Stimulated activated CD4-positive, alpha-beta T cell treated with anti-CD3 and anti-CD28 coated beads, Interleukin-4, amount 100 ng/mL, for 1 hour (primary cell): ENCODE data around the gene ZNF579.

Experiments
- DNase-seq: peaks from one replicate; pipeline ENCODE4 v3.0.0-alpha.2; 2020

ZNF579 gene

DNA sequence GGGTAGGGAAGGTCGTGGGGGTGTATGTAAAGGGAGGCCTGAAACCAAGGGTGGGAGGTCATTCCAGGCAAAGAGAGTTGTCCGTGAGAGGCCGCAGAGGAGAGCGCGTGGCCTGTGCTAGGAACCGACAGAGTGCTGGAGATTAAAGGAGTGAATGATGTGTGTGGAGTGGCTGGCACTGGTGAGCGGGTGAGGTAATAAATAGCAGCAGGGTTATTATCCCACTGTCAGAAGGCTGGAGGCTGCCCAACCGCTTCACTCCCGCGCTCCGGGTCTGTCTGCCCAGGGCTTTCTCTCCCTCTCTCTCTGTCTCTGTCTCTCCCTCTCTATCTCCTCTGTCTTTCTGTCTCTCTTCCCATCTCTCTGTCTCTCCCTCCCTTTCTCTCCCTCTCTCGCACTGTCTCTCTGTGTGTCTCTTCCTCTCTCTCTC is 17.4 kb downstream of the ZNF579 start:
- DNase-seq = no peak

- DNase-seq = no peak
Measured at GRCh38 chr19:55559684-55560083, 21.0 kb downstream of the ZNF579 start.

GRCh38 chr19:55554741-55555152 is 25.9 kb downstream of the ZNF579 start:
- no peak for DNase-seq

DNA sequence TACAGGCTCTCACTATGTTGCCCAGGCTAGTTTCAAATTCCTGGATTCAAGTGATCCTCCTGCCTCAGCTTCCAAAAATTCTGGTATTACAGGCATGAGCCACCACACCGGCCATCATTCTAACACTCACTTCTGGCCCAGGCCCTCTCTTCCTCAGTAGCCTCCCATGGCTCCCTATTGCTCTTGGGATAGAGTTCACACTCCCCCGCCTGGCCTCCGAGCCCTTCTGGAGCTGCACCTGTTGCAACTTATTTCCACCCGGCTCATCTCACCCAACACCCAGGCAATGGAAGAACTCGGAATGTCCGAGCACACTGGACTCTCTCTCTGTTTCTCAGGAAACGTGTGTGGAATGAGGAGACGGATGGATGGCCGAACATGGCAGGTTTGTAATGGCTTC is 26.3 kb downstream of the ZNF579 start:
- no peak for DNase-seq

GRCh38 chr19:55553217-55554182 is 27.1 kb downstream of the ZNF579 start:
- DNase-seq = no peak

- DNase-seq = no peak
Measured at GRCh38 chr19:55552620-55553019, 28.0 kb downstream of the ZNF579 start.

- DNase-seq = no peak
Measured at GRCh38 chr19:55552206-55552605, 28.4 kb downstream of the ZNF579 start.

GRCh38 chr19:55550321-55550650 is 30.4 kb downstream of the ZNF579 start:
- DNase-seq = no peak

DNA sequence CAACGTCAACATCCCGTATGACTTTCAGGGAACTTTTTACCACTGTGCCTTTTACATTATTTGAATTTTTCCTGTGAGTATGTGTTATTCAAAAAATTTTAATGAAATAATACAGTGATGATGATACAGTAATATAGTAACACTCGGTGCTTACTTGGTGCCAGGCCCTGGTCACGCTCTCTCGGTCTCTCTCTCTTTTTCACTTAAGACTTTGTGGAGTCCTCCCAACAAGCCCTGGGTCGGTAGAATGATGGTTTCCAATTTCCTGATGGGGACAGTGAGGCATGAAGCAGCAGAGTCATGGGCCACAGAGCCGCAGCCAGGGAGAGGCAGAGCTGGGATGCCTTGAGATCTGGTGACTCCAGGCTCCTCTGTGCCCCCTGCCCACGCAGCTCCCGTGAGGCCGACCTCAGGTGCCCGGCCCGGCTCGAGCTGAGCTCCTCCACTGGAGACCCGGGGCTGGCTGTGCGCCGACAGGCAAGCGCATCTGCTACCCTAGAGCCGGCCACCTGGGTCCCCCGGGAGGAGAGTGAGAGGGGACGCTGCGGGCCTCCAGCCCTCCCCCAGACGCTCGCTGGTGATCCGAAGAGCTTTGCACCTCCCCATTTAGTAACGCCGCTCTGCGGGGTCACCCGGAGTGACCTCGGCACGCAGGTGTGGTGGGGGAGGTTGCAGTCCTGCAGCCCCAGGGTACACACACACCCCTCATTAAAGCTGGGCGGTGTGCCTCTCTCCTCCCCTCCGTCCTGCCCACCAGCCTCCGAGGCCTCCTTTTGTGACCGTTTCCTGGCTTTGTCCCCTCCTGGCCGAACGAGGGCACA is 30.9 kb downstream of the ZNF579 start:
- no peak for DNase-seq

DNA sequence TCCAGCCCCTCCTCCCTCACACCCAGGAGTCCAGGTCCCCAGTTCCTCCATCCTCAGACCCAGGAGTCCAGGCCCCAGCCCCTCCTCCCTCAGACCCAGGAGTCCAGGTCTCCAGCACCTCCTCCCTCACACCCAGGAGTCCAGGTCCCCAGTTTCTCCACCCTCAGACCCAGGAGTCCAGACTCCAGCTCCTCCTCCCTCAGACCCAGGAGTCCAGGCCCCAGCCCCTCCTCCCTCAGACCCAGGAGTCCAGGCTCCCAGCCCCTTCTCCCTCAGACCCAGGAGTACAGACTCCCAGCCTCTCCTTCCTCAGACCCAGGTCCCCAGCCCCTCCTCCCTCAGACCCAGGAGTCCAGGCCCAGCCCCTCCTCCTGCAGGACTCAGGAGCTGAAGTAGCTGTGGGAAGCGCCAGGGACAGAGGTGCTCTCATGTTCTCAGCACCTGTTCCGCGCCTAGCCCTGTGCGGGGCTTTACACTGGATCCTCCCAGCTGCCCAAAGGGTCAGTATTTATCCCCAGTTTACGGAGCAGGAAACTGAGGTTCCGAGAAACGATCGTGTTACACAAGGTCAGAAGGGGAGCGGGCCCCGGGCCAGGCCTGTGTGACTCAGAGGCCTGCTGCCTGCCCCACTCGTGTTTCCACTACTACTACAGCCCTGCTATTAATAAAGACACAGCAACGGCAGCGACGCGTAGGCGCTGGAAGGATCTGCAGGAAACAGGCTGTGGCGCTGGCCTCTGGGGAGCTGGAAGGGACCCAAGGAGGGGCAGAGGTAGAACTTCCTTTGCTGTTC is 33.6 kb downstream of the ZNF579 start:
- DNase-seq = no peak

- DNase-seq = no peak
Measured at GRCh38 chr19:55546011-55546410, 34.6 kb downstream of the ZNF579 start.

DNA sequence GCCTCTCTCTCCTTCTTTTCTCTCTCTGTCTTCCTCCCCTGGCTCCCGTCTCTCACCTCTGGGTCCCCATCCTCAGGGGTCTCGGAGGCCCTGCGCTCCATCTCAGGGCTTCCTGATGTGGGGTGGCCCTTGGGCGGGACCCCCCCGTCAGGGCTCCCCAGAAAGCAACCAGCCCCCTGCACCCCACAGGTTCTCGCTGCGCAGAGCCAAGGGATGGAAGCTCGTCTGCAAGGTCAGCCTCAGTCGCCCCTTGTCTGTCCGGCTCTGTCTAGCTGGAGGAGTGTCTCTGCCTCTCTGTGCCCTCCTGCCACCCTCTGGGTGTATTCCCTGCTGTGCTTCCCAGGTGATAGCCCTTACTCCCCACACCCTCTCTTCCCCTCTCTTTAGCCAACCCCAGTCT is 35.2 kb downstream of the ZNF579 start, which contains the start of gene SBK3:
SBK3 (minus strand) TSS at position 101 of the 400 bp plus-strand sequence; CDS start at position 101, 0 bp downstream.
- DNase-seq = no peak

- DNase-seq = no peak
Measured at GRCh38 chr19:55544776-55545439, 35.7 kb downstream of the ZNF579 start.

DNA sequence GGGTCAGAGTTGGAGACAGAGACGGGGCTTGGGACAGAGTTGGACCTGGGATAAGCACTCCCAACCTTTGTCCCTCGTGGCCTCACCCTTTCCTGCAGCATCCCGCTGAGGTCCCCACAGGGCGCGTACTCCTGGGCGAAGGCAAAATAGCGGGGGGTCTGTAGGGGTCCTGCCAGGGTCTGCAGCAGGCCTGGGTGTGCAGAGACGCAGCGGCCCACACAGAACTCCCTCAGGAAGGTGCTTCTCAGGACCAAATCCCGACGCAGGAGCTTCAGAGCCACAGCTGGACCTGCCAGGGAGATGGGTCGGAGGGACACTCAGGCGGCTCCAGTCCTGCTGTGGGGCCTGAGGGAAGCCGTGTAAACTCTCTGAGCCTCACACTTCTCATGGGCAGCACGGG is 36.6 kb downstream of the ZNF579 start:
- DNase-seq = no peak

- DNase-seq = no peak
Measured at GRCh38 chr19:55543567-55543966, 37.1 kb downstream of the ZNF579 start.

DNA sequence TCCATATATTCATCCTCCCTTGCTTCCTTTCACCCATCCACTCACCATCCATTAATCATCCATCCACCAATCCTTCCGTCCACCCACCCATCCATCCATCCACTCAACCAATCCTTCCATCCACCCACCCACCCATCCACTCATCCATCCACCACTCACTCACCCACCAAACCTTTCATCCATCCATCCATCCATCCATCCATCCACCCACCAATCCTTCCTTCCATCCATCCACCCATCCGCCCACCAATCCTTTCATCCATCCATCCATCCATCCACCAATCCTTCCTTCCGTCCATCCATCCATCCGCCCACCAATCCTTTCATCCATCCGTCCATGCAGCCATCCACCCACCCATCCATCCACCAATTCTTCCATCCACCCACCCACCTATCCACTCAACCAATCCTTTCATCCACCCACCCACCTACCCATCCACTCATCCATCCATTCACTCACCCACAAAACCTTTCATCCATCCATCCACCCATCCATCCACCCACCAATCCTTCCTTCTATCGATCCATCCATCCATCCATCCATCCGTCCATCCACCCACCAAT is 38.3 kb downstream of the ZNF579 start:
- no peak for DNase-seq

DNA sequence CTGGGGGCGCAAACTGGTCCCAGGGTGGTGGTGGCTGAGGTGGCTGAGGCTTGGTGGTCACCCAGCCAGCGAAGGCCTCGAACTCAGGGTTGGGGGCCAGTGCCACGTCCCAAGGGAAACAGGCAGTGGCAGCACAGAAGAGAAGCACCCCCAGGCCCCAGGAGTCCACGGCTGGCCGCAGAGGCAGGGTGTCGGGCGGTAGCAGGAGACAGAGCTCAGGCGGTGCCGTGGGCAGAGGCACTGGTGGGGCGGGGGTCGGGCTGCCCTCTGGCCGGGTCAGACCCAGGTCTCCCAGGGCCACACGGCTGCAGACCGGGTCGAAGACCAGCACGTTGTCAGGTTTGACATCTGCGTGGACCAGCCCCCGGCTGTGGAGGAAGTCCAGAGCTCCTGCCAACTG is 39.6 kb downstream of the ZNF579 start:
- DNase-seq = no peak

- no peak for DNase-seq
Measured at GRCh38 chr19:55540619-55541018, 40.0 kb downstream of the ZNF579 start.

- no peak for DNase-seq
Measured at GRCh38 chr19:55539090-55539984, 41.3 kb downstream of the ZNF579 start.

DNA sequence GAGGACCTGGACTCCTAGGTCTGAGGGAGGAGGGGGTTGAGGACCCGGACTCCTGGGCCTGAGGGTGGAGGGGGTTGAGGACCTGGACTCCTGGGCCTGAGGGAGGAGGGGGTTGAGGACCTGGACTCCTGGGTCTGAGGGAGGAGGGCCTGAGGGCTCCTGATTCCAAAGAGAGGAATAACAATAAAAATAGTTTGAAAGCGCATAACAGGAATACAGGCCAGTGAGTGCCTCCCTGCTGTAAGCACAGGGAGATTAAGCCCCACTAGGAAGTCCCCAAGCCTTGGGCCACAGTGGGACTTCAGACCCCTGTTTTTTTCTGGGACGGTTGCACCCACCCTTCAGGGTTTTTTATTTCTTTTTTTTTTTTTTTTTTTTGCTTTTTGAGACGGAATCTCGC is 42.5 kb downstream of the ZNF579 start:
- DNase-seq = no peak

GRCh38 chr19:55537741-55538111 is 42.9 kb downstream of the ZNF579 start:
- DNase-seq = no peak
